IPS-11a (cell line): ENCODE data around the gene SUPT6H.

Experiments
- H3K4me3 ChIP-seq: one replicate; pipeline ENCODE4 v1.5.1; 2013; ENCODE audit warnings: low read depth, low read length, control low read depth

Gene SUPT6H

GRCh38 chr17:28747801-28748750 lies 86.1 kb downstream of the SUPT6H start:
- H3K4me3 ChIP-seq: no peak overlapping the region

GRCh38 chr17:28748852-28749515 lies 87.0 kb downstream of the SUPT6H start:
- H3K4me3 ChIP-seq: no peak overlapping the region

GRCh38 chr17:28749516-28750177 lies 87.6 kb downstream of the SUPT6H start:
- no peak overlapping the region for H3K4me3 ChIP-seq

GRCh38 chr17:28750178-28751047 lies 88.4 kb downstream of the SUPT6H start:
- no peak overlapping the region for H3K4me3 ChIP-seq

- H3K4me3 ChIP-seq: no peak overlapping the region
Measured at GRCh38 chr17:28751600-28752366, 89.8 kb downstream of the SUPT6H start.
